Stimulated activated CD4-positive, alpha-beta T cell treated with anti-CD3 and anti-CD28 coated beads, Interleukin-15, amount 100 ng/mL, for 24 hours (primary cell): ENCODE results near the gene TMPRSS7.
A peak's percentile ranks its signal among the peaks of the same experiment; 100 is the strongest.
"Not testable (repeated sequence)": the region's sequence is repeated elsewhere in the genome, so short reads cannot be mapped to it uniquely, and the experiment has no call there.

Experiments used
- DNase-seq: peaks from one replicate; pipeline ENCODE4 v3.0.0-alpha.2; 2020

Gene TMPRSS7

GRCh38 chr3:112013058-112013783 is 21.3 kb upstream of the TMPRSS7 start:
- DNase-seq: peak; percentile 74

GRCh38 chr3:112013784-112014143 is 20.8 kb upstream of the TMPRSS7 start:
- DNase-seq: no peak

- DNase-seq: no peak
These were observed 17.4 kb upstream of the TMPRSS7 start for GRCh38 chr3:112017091-112017490.

- DNase-seq: no peak
These were observed 15.8 kb upstream of the TMPRSS7 start for GRCh38 chr3:112018712-112019111.

- DNase-seq: no peak
These were observed 14.8 kb upstream of the TMPRSS7 start for GRCh38 chr3:112019716-112020115.

- no peak for DNase-seq
These were observed 13.9 kb upstream of the TMPRSS7 start for GRCh38 chr3:112020674-112021085.

GRCh38 chr3:112027142-112027541 is 7.4 kb upstream of the TMPRSS7 start:
- DNase-seq: no peak

- no peak for DNase-seq
These were observed 6.7 kb upstream of the TMPRSS7 start for GRCh38 chr3:112027826-112028225.

- DNase-seq: no peak
These were observed 3.6 kb upstream of the TMPRSS7 start for GRCh38 chr3:112030901-112031300.

GRCh38 chr3:112032098-112032731 is 2.3 kb upstream of the TMPRSS7 start:
- no peak for DNase-seq

- no peak for DNase-seq
These were observed 705 bp downstream of the TMPRSS7 start for GRCh38 chr3:112035241-112035640.

GRCh38 chr3:112037194-112037593 is 2.7 kb downstream of the TMPRSS7 start:
- not testable (repeated sequence) for DNase-seq

GRCh38 chr3:112038863-112039262 is 4.3 kb downstream of the TMPRSS7 start:
- DNase-seq: no peak

- no peak for DNase-seq
These were observed 6.8 kb downstream of the TMPRSS7 start for GRCh38 chr3:112041321-112041720.

GRCh38 chr3:112042842-112043280 is 8.3 kb downstream of the TMPRSS7 start:
- DNase-seq: no peak

- peak; percentile 52 for DNase-seq
These were observed 9.2 kb downstream of the TMPRSS7 start for GRCh38 chr3:112043621-112044201.

GRCh38 chr3:112046599-112046998 is 12.1 kb downstream of the TMPRSS7 start:
- DNase-seq: no peak

GRCh38 chr3:112047264-112047663 is 12.7 kb downstream of the TMPRSS7 start:
- no peak for DNase-seq

GRCh38 chr3:112048911-112049310 is 14.4 kb downstream of the TMPRSS7 start:
- DNase-seq: no peak

- no peak for DNase-seq
These were observed 18.7 kb downstream of the TMPRSS7 start for GRCh38 chr3:112053229-112053628.

- DNase-seq: peak; percentile 22
These were observed 22.0 kb downstream of the TMPRSS7 start for GRCh38 chr3:112056451-112056929.

- no peak for DNase-seq
These were observed 25.0 kb downstream of the TMPRSS7 start for GRCh38 chr3:112059497-112059896.

- DNase-seq: no peak
These were observed 26.6 kb downstream of the TMPRSS7 start for GRCh38 chr3:112061152-112061551.
